ENCODE data around the gene IGF2R. TPM values are rescaled to one million over a fixed set of nuclear protein-coding genes. Genes with fewer than 3 reads are reported as not detected.
A peak's percentile ranks its signal among the peaks of the same experiment; 100 is the strongest.

Gene IGF2R
- total RNA-seq, 4 donors from 2014 or later = 60.0 to 93.4 (median 71.7) TPM

DNA sequence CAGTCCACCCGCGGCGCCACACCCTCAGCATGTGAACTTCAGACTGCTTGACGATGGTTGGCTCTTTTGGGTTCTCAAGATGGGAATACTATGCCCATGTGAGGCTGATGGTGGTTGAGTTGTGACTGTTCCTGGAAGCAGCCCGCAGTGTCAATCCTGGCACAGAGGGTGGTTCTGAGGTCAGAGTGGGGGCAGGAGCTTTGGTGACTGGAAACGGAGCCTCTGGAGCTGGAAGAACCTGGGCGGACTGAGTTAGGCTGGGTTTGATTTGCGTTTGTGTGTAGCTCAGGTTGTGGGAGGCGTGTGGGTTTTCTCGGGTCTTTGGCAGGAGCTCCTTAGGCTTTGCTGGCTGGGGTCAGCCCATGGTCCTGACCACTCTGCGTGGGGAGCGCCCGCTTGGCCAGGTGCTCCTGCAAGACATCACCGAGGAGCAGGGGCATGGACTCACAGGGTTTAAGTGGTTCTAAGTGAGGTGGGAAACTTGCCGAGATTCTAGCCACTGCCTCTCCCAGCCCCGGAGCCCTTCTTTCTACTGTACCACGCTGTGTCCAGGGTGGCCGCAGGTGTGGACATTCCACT, 115.4 kb downstream of the IGF2R start:
- 93 to 96% methylated on average over 15 to 18 of the region's 18 CpGs for WGBS, 2 donors
- TF ChIP-seq, protein P1, sequence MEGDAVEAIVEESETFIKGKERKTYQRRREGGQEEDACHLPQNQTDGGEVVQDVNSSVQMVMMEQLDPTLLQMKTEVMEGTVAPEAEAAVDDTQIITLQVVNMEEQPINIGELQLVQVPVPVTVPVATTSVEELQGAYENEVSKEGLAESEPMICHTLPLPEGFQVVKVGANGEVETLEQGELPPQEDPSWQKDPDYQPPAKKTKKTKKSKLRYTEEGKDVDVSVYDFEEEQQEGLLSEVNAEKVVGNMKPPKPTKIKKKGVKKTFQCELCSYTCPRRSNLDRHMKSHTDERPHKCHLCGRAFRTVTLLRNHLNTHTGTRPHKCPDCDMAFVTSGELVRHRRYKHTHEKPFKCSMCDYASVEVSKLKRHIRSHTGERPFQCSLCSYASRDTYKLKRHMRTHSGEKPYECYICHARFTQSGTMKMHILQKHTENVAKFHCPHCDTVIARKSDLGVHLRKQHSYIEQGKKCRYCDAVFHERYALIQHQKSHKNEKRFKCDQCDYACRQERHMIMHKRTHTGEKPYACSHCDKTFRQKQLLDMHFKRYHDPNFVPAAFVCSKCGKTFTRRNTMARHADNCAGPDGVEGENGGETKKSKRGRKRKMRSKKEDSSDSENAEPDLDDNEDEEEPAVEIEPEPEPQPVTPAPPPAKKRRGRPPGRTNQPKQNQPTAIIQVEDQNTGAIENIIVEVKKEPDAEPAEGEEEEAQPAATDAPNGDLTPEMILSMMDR (IDR thresholded peaks at IDR 0.05) = no peak
- TF ChIP-seq POLR2A (IDR thresholded peaks at IDR 0.05) = no peak
- intact Hi-C loops (cut with DNase I; ENCODE audit: low total_unique reads) = no loop called here
- H3K4me3 ChIP-seq (ENCODE audit: low read depth, poor library complexity, severe bottlenecking) = no peak overlapping the region
- no peak for DNase-seq (ENCODE audit: low spot score in 2 of 2)

GRCh38 chr6:160085226-160085625, 116.3 kb downstream of the IGF2R start:
- DNase-seq (ENCODE audit: low spot score in 2 of 2) = no peak
- no peak for TF ChIP-seq POLR2A (IDR thresholded peaks at IDR 0.05)
- TF ChIP-seq, protein P1 (IDR thresholded peaks at IDR 0.05) = no peak
- no peak overlapping the region for H3K4me3 ChIP-seq (ENCODE audit: low read depth, poor library complexity, severe bottlenecking)
- intact Hi-C loops (cut with DNase I; ENCODE audit: low total_unique reads) = no loop called here
- WGBS, 2 donors = 78 to 82% methylated on average over 5 of the region's 5 CpGs

DNA sequence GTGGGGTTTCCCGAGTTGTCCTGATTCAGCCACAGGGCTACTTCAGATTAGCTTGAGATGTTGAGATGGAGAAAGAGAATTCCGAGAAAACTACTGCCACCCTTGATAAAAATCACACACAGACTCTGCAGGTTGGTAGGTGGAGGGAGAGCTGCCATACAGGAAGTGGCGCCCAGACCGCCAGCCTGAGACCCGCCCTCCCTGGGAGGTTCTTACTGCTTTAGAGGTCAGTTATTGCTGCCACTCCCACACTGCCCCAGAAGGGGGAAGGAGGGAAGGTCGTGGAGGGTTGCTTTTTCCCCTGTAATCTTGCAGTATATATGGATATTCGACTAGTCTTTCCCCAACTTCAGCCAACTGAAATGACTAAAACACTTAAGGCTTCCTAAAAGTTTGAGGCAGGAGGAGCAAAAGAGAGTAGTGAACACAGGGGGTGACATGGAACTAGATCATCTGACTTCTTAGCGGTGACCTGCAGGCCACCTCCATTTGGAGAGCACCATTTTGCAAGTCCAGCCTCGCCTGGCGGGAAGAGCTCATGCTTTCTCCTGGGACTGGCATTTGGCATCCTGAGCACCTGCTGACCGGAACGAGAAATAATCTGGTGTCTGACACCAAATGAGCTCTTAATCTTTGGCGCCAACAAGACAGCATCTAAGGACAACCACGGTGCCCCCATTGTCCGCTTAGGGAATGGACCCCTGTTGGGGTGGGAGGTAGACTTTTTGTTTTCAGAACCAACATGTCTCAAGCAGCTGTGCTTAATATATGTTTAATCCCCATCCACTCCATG, 117.0 kb downstream of the IGF2R start:
- H3K4me3 ChIP-seq (ENCODE audit: low read depth, poor library complexity, severe bottlenecking) = no peak overlapping the region
- TF ChIP-seq, protein P1 (IDR thresholded peaks at IDR 0.05) = no peak
- TF ChIP-seq POLR2A (IDR thresholded peaks at IDR 0.05) = no peak
- 89 to 92% methylated on average over 15 of the region's 15 CpGs for WGBS, 2 donors
- no peak for DNase-seq (ENCODE audit: low spot score in 2 of 2)
- intact Hi-C loops (cut with DNase I; ENCODE audit: low total_unique reads) = no loop called here

DNA sequence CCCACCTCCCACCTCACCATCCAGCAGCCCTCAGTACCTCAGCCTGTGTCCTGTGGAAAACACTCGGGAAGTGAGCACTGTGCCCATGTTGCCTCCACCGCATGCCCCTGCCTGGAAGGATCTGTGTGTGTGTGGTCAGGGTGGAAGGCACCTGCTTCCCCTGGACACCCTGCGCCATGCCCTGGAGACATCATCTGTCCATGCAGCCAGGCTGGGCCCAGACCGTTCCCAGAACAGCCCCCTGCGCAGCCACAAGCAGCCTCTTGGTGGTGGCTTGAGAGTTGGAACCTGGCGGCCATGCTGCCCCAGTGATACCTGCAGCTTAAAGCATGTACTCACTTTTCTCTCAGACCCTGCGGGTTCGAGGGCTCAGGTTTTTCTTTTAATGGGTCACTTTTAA, 117.9 kb downstream of the IGF2R start:
- TF ChIP-seq POLR2A (IDR thresholded peaks at IDR 0.05) = no peak
- TF ChIP-seq, protein P1 (IDR thresholded peaks at IDR 0.05) = no peak
- H3K4me3 ChIP-seq (ENCODE audit: low read depth, poor library complexity, severe bottlenecking) = no peak overlapping the region
- WGBS, 2 donors = 89 to 94% methylated on average over 8 of the region's 8 CpGs
- no peak for DNase-seq (ENCODE audit: low spot score in 2 of 2)
- intact Hi-C loops (cut with DNase I; ENCODE audit: low total_unique reads) = no loop called here

GRCh38 chr6:160088069-160088783, 119.3 kb downstream of the IGF2R start:
- H3K4me3 ChIP-seq (ENCODE audit: low read depth, poor library complexity, severe bottlenecking) = no peak overlapping the region
- WGBS, 2 donors = 51 to 53% methylated on average over 13 of the region's 13 CpGs
- intact Hi-C loops (cut with DNase I; ENCODE audit: low total_unique reads) = no loop called here
- peak; percentile 47 to 89 for DNase-seq (ENCODE audit: low spot score in 2 of 2)
- TF ChIP-seq POLR2A (IDR thresholded peaks at IDR 0.05) = no peak
- TF ChIP-seq, protein P1 (IDR thresholded peaks at IDR 0.05) = no peak

Measured in lower leg skin (tissue), 4 donors.